GM18511 (cell line): ENCODE measurements around the gene TIGIT.

Source experiments
- ATAC-seq: cut with Tn5 transposase; IDR thresholded peaks from one replicate; pipeline ENCODE4 v1.9.1; 2021; ENCODE audit warnings: mild to moderate bottlenecking, moderate library complexity; ENCODE audit not compliant: unreplicated experiment

Gene TIGIT

DNA sequence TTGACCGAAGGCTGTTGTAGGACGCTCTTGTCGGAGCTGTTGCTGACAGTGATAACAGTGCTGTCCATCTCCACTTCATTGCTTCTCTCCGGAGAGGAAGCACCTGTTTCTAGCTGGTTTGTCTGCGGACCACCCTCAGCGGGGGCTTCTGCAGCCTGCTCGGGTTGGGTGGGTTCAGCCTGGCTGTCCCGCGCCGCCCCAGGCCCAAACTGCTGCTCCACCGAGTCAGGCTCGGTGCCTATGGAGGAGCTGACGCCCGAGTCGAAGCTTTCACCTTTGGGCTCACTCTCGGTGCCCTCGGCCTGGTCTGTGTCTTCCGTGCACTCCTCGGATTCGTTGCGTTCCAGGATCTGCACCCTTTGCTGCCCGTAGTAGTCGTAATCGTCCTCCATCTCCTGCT, 56.9 kb downstream of the TIGIT start:
- ATAC-seq = no peak

DNA sequence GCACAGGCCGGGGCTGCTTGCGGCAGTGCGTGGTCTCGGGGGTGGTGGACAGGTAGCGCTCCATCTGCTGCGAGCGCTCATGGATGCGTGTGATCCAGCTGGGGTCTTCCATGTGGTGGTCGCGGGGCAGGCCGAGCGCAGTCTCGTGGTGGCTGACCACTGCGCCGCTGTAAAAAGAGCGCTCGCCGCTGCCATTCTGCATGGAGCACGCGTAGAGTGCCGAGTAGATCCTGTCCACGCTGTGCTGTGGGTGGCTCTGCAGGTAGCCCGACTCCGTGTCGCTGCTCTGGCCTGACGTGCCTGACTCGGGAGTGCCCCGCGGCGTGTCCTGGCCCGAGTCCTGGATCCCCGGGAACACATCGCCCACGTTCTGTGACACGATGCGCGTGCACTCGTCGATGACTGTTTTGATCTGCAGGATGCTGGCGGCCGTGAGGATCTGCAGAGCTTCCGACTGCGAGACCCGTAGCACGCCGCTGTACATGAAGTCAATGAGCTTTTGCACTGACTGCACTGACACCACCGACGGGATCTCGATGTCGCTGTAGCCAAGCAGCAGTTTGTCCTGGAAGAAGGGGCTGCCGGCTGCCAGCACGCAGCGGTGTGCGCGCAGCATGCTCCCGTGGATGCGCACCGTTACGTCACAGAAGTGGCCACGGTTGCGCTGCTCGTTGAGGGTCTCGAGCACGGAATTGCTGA, 57.4 kb downstream of the TIGIT start:
- no peak for ATAC-seq

DNA sequence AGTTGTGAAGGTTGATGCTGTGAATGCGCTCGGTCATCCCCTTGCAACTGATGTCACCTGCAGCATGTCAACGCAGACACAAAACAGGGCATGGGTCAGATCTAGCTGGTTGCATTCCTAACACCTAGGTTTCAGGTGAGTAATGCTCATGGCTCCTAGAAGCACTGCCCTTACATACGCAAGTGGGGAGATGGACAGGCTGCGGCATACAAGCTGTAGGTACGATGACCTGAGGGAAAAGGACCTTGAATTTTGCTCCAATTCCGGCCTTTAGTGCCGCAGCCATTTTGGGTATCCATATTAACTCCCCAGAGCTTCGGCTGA, 58.0 kb downstream of the TIGIT start:
- ATAC-seq = no peak

DNA sequence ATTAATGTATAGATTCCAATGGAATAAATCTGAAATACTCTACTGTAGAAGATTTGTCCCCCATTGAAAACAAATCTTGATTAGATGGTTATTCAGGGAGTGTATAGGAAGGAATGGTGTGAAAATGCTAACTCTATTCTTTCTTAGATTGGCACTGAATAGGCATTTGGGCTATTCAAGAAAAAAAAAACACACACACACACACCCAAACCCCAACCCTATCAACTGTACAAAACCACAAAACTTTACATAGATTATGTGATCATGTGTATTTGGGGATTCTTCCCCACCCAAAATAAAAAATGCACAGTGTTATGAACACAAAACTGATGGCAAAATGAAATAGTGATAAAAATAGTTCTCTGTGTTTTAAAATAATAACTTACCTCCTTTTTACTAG, 61.8 kb downstream of the TIGIT start:
- ATAC-seq = no peak

DNA sequence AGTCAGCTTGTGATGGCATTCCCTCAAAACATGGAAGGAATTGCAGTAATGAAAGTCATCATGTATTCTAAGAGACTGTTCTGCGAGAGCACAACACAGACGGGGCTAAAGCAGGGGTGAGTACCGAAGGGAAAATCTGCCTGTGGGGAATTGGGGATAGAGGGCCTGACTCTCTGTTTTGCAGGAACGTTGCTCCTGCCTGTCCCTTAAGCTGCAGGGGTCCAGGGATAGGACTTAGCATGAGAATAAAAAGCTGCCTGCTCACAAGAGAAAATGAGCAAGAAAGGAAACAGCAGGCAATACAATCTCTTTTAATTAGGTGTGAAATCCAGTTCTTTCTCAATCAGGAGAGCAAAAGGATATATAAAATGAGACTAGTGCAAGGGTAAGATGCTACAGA, 62.2 kb downstream of the TIGIT start:
- no peak for ATAC-seq

DNA sequence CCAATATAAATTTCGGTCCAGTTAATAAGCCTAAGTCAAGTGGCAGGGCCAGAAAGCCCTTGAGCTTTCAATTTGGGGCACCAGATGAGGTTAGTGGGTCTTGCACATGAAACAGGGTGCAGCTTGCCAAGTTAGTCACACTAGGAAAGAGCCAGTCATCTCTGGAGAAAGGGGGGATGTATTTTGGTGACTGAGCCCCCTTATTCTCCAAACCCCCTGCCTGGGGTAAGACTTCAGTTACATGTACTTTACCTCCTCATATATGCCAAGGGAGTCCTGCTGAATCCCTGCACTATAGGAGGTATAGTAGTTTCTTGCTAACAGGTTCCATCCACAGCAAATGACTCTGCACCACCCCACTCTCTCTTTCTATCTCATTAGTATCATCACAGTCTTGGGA, 62.7 kb downstream of the TIGIT start:
- no peak for ATAC-seq
